Measurements from ENCODE around the gene BCL2L2. TPM values are rescaled to one million over a fixed set of nuclear protein-coding genes. Genes with fewer than 3 reads are reported as not detected.

The BCL2L2 gene
- total RNA-seq, 1 experiment from 2014 or later: 20.3 TPM

DNA sequence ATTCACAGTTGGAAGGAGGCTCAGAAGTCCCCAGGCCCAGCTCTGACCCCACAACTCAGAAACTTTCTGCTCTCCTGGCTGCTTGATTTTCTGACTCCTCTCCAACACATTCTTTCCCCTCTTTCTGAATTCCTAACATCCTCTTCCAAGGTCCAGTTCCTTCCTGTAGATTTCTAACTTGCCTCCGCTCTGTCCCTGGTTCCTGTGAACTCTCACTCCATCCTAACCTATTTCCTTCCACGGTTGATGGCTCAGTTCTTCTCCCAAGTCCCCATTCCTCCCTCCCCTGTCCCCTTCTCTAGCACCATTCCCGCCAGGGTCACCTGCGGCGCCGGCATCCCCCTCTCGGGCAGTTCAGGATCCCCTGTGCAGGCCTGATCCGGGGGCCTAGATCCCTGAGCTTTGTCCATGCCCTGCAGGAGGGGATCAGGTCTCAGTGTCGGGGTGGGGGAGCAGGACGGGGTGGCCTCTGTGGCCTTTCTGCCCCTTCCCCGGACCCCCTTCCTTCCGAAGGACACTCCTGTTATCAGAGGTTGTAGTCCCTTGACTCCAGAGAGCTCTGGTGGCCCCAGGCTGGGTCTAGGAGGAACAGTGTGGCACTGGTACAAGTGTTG, 52.0 kb downstream of the BCL2L2 start:
- ChIA-PET CTCF (no interaction called here), POLR2A (ENCODE audit: unreplicated experiment) (no interaction called here)
- Histone ChIP-seq H3K79me2 (ENCODE audit: low read depth) (no peaks in the 10 kb centered on the region), H4K20me1 (ENCODE audit: insufficient read depth) (no peaks in the 10 kb centered on the region), H3K4me3 (no peak overlapping the region), H3K4me1 (replicated peaks; ENCODE audit: insufficient read depth) (no peaks in the 10 kb centered on the region), H3K27me3 (ENCODE audit: insufficient read depth, low read depth) (peaks cover 74% of the 10 kb centered on the region), H3K36me3 (ENCODE audit: low read depth) (no peaks in the 10 kb centered on the region), H3K27ac (no peak overlapping the region), H3K4me2 (no peak overlapping the region), H3F3A (ENCODE audit: insufficient read depth, low read depth) (no peaks in the 10 kb centered on the region), H3K9me3 (ENCODE audit: insufficient read depth, low read depth) (no peaks in the 10 kb centered on the region), H3K9me2 (ENCODE audit: insufficient read depth) (no peaks in the 10 kb centered on the region), H2AFZ (no peak overlapping the region)
- intact Hi-C loops (cut with micrococcal nuclease; ENCODE audit: unreplicated experiment): no loop called here
- no TSS peak for BruUV-seq (replicated peaks)
- DNase-seq: no peak
- TF ChIP-seq EZH2 (IDR thresholded peaks at IDR 0.05; ENCODE audit: low read depth): no peak
- TF ChIP-seq, protein P1, sequence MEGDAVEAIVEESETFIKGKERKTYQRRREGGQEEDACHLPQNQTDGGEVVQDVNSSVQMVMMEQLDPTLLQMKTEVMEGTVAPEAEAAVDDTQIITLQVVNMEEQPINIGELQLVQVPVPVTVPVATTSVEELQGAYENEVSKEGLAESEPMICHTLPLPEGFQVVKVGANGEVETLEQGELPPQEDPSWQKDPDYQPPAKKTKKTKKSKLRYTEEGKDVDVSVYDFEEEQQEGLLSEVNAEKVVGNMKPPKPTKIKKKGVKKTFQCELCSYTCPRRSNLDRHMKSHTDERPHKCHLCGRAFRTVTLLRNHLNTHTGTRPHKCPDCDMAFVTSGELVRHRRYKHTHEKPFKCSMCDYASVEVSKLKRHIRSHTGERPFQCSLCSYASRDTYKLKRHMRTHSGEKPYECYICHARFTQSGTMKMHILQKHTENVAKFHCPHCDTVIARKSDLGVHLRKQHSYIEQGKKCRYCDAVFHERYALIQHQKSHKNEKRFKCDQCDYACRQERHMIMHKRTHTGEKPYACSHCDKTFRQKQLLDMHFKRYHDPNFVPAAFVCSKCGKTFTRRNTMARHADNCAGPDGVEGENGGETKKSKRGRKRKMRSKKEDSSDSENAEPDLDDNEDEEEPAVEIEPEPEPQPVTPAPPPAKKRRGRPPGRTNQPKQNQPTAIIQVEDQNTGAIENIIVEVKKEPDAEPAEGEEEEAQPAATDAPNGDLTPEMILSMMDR (conservative IDR thresholded peaks at IDR 0.05): no peak

DNA sequence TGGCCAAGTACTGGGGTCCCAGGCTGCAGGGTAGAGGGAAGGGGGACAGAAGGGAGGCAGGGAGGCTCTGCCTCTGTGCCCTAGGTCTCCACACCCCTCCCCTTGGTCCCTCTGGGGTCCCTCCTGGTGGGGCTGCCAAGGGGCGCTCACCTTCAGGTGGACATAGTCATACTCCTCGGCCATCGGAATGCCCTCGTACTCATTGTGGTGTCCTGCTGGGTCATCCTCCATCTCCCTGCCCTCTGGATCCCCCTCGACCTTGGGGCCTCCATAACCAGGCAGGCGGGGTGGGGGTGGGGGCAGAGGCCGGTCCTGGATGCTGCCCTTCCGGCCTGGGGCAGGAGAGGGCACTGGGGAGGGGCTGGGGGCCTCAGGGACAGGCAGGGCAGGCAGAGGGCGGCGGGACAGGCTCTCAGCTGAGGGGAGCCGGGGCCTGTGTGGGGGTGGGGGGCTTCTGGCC, 52.6 kb downstream of the BCL2L2 start:
- DNase-seq: no peak
- ChIA-PET POLR2A (ENCODE audit: unreplicated experiment) (no interaction called here), CTCF (no interaction called here)
- H3K4me3 ChIP-seq: no peak overlapping the region
- H2AFZ ChIP-seq: no peak overlapping the region
- TF ChIP-seq, protein P1 (conservative IDR thresholded peaks at IDR 0.05): no peak
- no peak for TF ChIP-seq EZH2 (IDR thresholded peaks at IDR 0.05; ENCODE audit: low read depth)
- no peaks in the 10 kb centered on the region for H3K9me2 ChIP-seq (ENCODE audit: insufficient read depth)
- H3K9me3 ChIP-seq (ENCODE audit: insufficient read depth, low read depth): no peaks in the 10 kb centered on the region
- no peaks in the 10 kb centered on the region for H3K79me2 ChIP-seq (ENCODE audit: low read depth)
- no TSS peak for BruUV-seq (replicated peaks)
- no peak overlapping the region for H3K4me2 ChIP-seq
- H3K27me3 ChIP-seq (ENCODE audit: insufficient read depth, low read depth): peaks cover 80% of the 10 kb centered on the region
- intact Hi-C loops (cut with micrococcal nuclease; ENCODE audit: unreplicated experiment): no loop called here
- no peak overlapping the region for H3K27ac ChIP-seq
- H4K20me1 ChIP-seq (ENCODE audit: insufficient read depth): no peaks in the 10 kb centered on the region
- H3K36me3 ChIP-seq (ENCODE audit: low read depth): no peaks in the 10 kb centered on the region
- H3F3A ChIP-seq (ENCODE audit: insufficient read depth, low read depth): no peaks in the 10 kb centered on the region
- no peaks in the 10 kb centered on the region for H3K4me1 ChIP-seq (replicated peaks; ENCODE audit: insufficient read depth)

DNA sequence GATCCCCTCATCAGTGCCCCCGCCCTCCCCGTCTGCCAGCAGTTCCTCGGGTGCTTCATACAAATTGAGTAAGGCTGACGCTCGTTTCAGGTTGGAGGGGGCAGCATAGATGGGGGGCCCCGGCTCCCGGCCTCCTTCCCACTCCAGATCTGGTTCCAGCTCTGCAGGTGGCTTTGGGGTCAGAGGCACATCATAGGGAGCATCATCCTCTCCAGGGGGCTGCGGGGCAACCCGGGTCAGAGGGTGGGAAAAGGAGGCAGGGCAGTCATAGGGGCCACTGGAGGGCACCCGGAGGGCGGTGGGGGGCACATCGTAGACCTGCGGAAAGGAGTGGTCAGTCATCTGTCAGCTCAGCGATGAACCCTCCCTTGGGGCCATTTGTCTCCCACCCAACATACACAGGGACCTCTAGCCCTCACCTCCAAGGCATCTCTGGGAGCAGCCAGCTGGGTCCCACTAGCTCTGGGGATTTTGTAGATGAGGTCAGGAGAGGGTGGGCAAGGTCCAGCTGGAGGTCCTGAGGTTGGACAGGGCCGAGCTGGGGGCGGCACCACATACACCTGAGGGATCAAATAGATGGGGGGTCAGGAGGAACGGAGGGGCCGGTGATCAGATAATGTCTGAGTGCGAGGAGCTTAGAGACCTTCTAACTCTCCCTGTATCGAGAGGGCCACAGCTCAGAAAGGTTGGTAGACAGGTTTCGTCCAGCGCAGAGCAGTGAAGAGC, 53.3 kb downstream of the BCL2L2 start:
- intact Hi-C loops (cut with micrococcal nuclease; ENCODE audit: unreplicated experiment): no loop called here
- Histone ChIP-seq H2AFZ (no peak overlapping the region), H3K27me3 (ENCODE audit: insufficient read depth, low read depth) (peaks cover 80% of the 10 kb centered on the region), H3K4me2 (no peak overlapping the region), H3K4me3 (no peak overlapping the region), H3K9me2 (ENCODE audit: insufficient read depth) (no peaks in the 10 kb centered on the region), H3F3A (ENCODE audit: insufficient read depth, low read depth) (no peaks in the 10 kb centered on the region), H3K4me1 (replicated peaks; ENCODE audit: insufficient read depth) (no peaks in the 10 kb centered on the region), H3K36me3 (ENCODE audit: low read depth) (no peaks in the 10 kb centered on the region), H3K9me3 (ENCODE audit: insufficient read depth, low read depth) (no peaks in the 10 kb centered on the region), H3K27ac (no peak overlapping the region), H4K20me1 (ENCODE audit: insufficient read depth) (no peaks in the 10 kb centered on the region), H3K79me2 (ENCODE audit: low read depth) (no peaks in the 10 kb centered on the region)
- ChIA-PET POLR2A (ENCODE audit: unreplicated experiment) (no interaction called here), CTCF (no interaction called here)
- no TSS peak for BruUV-seq (replicated peaks)
- TF ChIP-seq, protein P1 (conservative IDR thresholded peaks at IDR 0.05): no peak
- TF ChIP-seq EZH2 (IDR thresholded peaks at IDR 0.05; ENCODE audit: low read depth): no peak
- no peak for DNase-seq

All from PC-9 (cell line).